Measurements from ENCODE around the gene SPOCK1.

Gene SPOCK1

GRCh38 chr5:137336161-137336560 lies 163.0 kb downstream of the SPOCK1 start:
- DNase-seq (no peak), ATAC-seq (ENCODE audit: insufficient read depth, low read depth) (no peak)
- Histone ChIP-seq H3K4me1 (ENCODE audit: insufficient read depth, low read length) (no peaks in the 10 kb centered on the region), H3K79me2 (ENCODE audit: insufficient read depth, low read length) (no peaks in the 10 kb centered on the region), H4K20me1 (ENCODE audit: insufficient read depth, low read length) (no peaks in the 10 kb centered on the region), H3K4me2 (ENCODE audit: insufficient read depth, low read length) (no peak overlapping the region), H3K9ac (ENCODE audit: low read depth, low read length) (no peak overlapping the region), H3K27me3 (ENCODE audit: insufficient read depth, low read length, poor library complexity) (no peaks in the 10 kb centered on the region), H2AFZ (ENCODE audit: low read depth, low read length) (no peak overlapping the region), H3K4me3 (ENCODE audit: low read depth in 1 of 2, low read length in 2 of 2) (no peak overlapping the region), H3K9me3 (ENCODE audit: insufficient read depth, low read length, severe bottlenecking) (no peaks in the 10 kb centered on the region), H3K36me3 (ENCODE audit: insufficient read depth, low read length) (no peaks in the 10 kb centered on the region), H3K27ac (ENCODE audit: low read length) (no peak overlapping the region)
- TF ChIP-seq CTCF (IDR thresholded peaks at IDR 0.05; ENCODE audit: borderline replicate concordance, extremely low read depth, low read length, poor library complexity, severe bottlenecking) (no peak), EZH2 (IDR thresholded peaks at IDR 0.05; ENCODE audit: borderline replicate concordance, low read depth, low read length, severe bottlenecking) (no peak)

DNA sequence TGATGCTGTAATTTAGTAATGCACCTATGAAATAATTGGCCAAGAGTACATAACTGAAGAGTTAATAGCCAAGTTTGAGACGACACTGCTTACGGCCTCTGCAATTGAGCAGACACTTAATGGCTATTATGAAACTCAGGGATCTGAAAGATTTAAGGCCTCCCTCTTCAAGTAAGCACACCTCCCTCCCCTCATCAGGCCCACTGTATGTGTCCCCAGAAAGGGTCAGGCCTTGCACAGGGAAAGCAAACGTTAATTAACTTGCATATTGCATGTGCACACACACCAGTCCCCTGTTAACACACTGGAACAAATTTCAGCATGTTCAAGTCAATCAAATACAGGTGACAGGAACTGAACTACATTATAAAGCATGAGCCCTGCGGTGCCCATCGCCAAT lies 163.6 kb downstream of the SPOCK1 start:
- H4K20me1 ChIP-seq (ENCODE audit: insufficient read depth, low read length), result no peaks in the 10 kb centered on the region
- H2AFZ ChIP-seq (ENCODE audit: low read depth, low read length), result no peak overlapping the region
- H3K9me3 ChIP-seq (ENCODE audit: insufficient read depth, low read length, severe bottlenecking), result no peaks in the 10 kb centered on the region
- H3K27ac ChIP-seq (ENCODE audit: low read length), result no peak overlapping the region
- DNase-seq, result no peak
- TF ChIP-seq EZH2 (IDR thresholded peaks at IDR 0.05; ENCODE audit: borderline replicate concordance, low read depth, low read length, severe bottlenecking), result no peak
- no peak for TF ChIP-seq CTCF (IDR thresholded peaks at IDR 0.05; ENCODE audit: borderline replicate concordance, extremely low read depth, low read length, poor library complexity, severe bottlenecking)
- no peaks in the 10 kb centered on the region for H3K36me3 ChIP-seq (ENCODE audit: insufficient read depth, low read length)
- H3K4me3 ChIP-seq (ENCODE audit: low read depth in 1 of 2, low read length in 2 of 2), result no peak overlapping the region
- no peak for ATAC-seq (ENCODE audit: insufficient read depth, low read depth)
- H3K4me2 ChIP-seq (ENCODE audit: insufficient read depth, low read length), result no peak overlapping the region
- H3K79me2 ChIP-seq (ENCODE audit: insufficient read depth, low read length), result no peaks in the 10 kb centered on the region
- H3K27me3 ChIP-seq (ENCODE audit: insufficient read depth, low read length, poor library complexity), result no peaks in the 10 kb centered on the region
- no peak overlapping the region for H3K9ac ChIP-seq (ENCODE audit: low read depth, low read length)
- no peaks in the 10 kb centered on the region for H3K4me1 ChIP-seq (ENCODE audit: insufficient read depth, low read length)

DNA sequence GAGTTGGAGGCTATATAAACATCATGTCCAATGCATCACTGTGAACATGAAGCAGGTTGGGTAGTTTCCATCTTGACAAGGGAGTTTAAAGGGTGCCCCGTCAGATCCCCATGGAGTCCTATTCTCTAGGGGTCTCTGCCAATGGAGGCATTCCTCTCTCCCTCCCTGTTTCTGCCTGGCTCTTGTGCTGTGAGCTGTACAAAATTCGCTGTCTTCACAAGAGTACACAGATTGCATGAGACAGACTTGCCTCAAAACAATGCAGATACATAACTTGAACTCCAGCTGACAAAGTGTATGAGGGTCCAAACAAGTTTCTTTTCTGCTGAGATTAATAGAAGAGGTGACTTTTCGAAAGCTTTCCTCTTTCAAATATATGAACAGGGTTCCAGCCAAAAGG lies 165.2 kb downstream of the SPOCK1 start:
- Histone ChIP-seq H3K4me3 (ENCODE audit: low read depth in 1 of 2, low read length in 2 of 2) (no peak overlapping the region), H3K79me2 (ENCODE audit: insufficient read depth, low read length) (no peaks in the 10 kb centered on the region), H3K36me3 (ENCODE audit: insufficient read depth, low read length) (no peaks in the 10 kb centered on the region), H2AFZ (ENCODE audit: low read depth, low read length) (no peak overlapping the region), H3K27me3 (ENCODE audit: insufficient read depth, low read length, poor library complexity) (peaks cover 3% of the 10 kb centered on the region), H4K20me1 (ENCODE audit: insufficient read depth, low read length) (no peaks in the 10 kb centered on the region), H3K27ac (ENCODE audit: low read length) (no peak overlapping the region), H3K4me1 (ENCODE audit: insufficient read depth, low read length) (no peaks in the 10 kb centered on the region), H3K9me3 (ENCODE audit: insufficient read depth, low read length, severe bottlenecking) (no peaks in the 10 kb centered on the region), H3K9ac (ENCODE audit: low read depth, low read length) (no peak overlapping the region), H3K4me2 (ENCODE audit: insufficient read depth, low read length) (no peak overlapping the region)
- no peak for TF ChIP-seq CTCF (IDR thresholded peaks at IDR 0.05; ENCODE audit: borderline replicate concordance, extremely low read depth, low read length, poor library complexity, severe bottlenecking)
- no peak for TF ChIP-seq EZH2 (IDR thresholded peaks at IDR 0.05; ENCODE audit: borderline replicate concordance, low read depth, low read length, severe bottlenecking)
- no peak for DNase-seq
- ATAC-seq (ENCODE audit: insufficient read depth, low read depth), result no peak

DNA sequence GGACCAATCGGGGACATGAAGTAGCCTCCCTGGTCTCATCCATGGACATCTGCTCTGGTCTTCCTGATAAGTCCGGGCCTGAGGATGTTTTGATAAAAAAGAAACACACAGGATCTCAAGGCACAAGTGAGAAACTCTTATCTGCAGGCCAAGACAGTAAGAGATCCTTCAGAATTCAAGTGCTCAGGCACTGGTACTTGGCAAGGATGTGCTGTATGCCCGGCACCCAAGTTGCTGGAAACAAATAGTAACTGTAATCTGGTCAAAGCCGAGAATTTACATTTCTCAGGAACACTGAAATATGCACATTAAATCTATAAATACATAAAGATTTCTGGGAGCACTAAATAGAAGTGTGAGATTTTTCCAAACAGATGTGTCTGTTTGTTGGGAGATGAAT lies 165.7 kb downstream of the SPOCK1 start:
- TF ChIP-seq EZH2 (IDR thresholded peaks at IDR 0.05; ENCODE audit: borderline replicate concordance, low read depth, low read length, severe bottlenecking), result no peak
- no peak for TF ChIP-seq CTCF (IDR thresholded peaks at IDR 0.05; ENCODE audit: borderline replicate concordance, extremely low read depth, low read length, poor library complexity, severe bottlenecking)
- no peak for ATAC-seq (ENCODE audit: insufficient read depth, low read depth)
- peaks cover 3% of the 10 kb centered on the region for H3K27me3 ChIP-seq (ENCODE audit: insufficient read depth, low read length, poor library complexity)
- no peak overlapping the region for H2AFZ ChIP-seq (ENCODE audit: low read depth, low read length)
- H3K9me3 ChIP-seq (ENCODE audit: insufficient read depth, low read length, severe bottlenecking), result no peaks in the 10 kb centered on the region
- no peaks in the 10 kb centered on the region for H4K20me1 ChIP-seq (ENCODE audit: insufficient read depth, low read length)
- no peaks in the 10 kb centered on the region for H3K4me1 ChIP-seq (ENCODE audit: insufficient read depth, low read length)
- H3K79me2 ChIP-seq (ENCODE audit: insufficient read depth, low read length), result no peaks in the 10 kb centered on the region
- no peak for DNase-seq
- no peak overlapping the region for H3K9ac ChIP-seq (ENCODE audit: low read depth, low read length)
- no peak overlapping the region for H3K4me3 ChIP-seq (ENCODE audit: low read depth in 1 of 2, low read length in 2 of 2)
- H3K4me2 ChIP-seq (ENCODE audit: insufficient read depth, low read length), result no peak overlapping the region
- H3K27ac ChIP-seq (ENCODE audit: low read length), result no peak overlapping the region
- no peaks in the 10 kb centered on the region for H3K36me3 ChIP-seq (ENCODE audit: insufficient read depth, low read length)
